H7 (cell line): ENCODE measurements around the gene ATP1A4. TPM values are rescaled to one million over a fixed set of nuclear protein-coding genes. Genes with fewer than 3 reads are reported as not detected.

Source experiments
- DNase-seq: peaks from one replicate; pipeline ENCODE4 v3.0.0; 2012
- H3K27me3 ChIP-seq: 2 replicates; pipeline ENCODE4 v1.6.0; 2011; ENCODE audit warnings: mild to moderate bottlenecking, low read length; ENCODE audit not compliant: control insufficient read depth, insufficient read depth
- H3K36me3 ChIP-seq: replicated peaks from 2 replicates; pipeline ENCODE4 v1.5.1; 2011; ENCODE audit warnings: low read length; ENCODE audit not compliant: control insufficient read depth, insufficient read depth
- H3K4me3 ChIP-seq: 2 replicates; pipeline ENCODE4 v1.5.1; 2011; ENCODE audit warnings: low read depth, mild to moderate bottlenecking, control low read depth, low read length, moderate library complexity; ENCODE audit not compliant: insufficient read depth
- total RNA-seq: library from RNA; depleted of rRNA; stranded (reverse); fragments of >200 nt; shearing (Covaris generic); gene quantifications from 2 replicates; pipeline ENCODE4 v1.2.3, GENCODE V29; 2014

ATP1A4 gene
- total RNA-seq, 1 experiment from 2014 or later, result 0.73 TPM

DNA sequence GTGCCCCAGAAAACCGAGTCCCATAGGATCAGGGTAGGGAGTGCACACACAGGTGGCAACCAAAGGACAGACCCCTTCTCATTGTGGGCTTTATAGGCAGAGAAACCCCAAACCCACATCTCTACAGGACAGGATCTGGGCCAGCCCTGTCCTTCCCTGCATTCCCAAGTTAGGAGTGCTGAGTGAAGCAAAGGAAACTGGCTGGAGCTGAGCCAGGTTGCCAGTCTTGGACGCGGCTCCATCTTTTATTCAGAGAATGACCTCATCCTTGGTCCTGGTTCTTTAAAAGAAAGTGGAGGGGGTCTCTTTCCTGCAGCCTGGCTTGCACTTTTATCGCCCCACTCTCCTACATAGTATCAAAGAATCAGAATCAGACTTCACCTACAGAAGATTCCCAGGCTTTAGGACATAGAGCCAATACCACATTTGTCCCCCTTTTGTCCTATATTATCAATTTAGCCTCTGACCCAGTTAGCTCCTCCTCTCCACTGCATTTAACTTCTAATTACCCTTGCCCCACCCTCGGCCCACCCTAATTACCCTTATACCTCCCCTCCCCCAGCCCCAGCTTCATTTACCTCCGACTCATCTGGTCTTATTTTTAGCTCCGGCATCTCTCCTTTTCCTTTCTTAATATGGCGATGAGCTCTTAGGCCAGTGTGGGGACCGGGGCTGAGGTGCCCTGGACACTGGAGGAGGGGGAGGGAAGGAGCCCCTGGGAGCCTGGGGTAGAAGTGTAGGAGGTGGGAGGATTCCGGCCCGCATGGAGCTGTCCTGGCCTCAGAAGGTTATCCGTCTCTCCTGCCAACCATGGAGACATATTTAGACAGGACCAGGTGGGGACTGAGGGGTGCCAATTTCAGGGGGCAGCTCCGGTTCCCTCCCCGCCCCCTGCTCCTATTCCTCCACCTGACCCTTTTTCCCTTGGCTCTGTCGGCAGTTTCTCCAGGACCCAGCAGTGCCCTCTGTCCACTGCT lies 38.5 kb downstream of the ATP1A4 start, which contains the start of gene CASQ1:
TSS of gene CASQ1 (plus strand) at position 927 of the 977 bp plus-strand sequence. CDS start 177 bp downstream, outside the sequence.
- no peak within 1 kb of the TSS for H3K4me3 ChIP-seq

DNA sequence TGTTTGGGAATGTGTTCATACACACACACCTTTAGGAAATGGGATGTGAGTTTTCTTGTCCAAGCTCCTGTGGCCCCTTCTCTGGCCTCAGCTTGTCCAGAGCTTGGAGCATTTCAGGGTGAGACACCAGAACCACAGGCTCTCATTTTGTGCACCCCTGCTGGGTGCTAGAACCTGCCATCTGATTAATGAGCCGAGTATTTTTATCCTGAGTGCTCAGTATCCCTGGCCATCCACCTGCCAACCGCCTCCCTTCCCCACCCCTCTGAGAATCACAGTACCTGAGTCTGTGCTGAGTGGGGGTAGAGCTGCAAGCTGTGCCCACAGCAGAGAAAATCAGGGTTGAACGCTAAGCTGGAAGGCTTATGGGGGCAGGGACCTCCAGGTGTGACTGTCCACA lies 40.4 kb downstream of the ATP1A4 start:
- no peak for DNase-seq
- Histone ChIP-seq H3K36me3 (no peaks in the 10 kb centered on the region), H3K27me3 (no peaks in the 10 kb centered on the region; the same call in 1 of the 2 replicates), H3K4me3 (no peak overlapping the region)

More for the DNA sequence above, 38.5 kb downstream of the ATP1A4 start, which contains the start of gene CASQ1:
- DNase-seq, result no peak
- no peaks in the 10 kb centered on the region for H3K36me3 ChIP-seq
- H3K27me3 ChIP-seq, result no peaks in the 10 kb centered on the region; the same call in 1 of the 2 replicates

DNA sequence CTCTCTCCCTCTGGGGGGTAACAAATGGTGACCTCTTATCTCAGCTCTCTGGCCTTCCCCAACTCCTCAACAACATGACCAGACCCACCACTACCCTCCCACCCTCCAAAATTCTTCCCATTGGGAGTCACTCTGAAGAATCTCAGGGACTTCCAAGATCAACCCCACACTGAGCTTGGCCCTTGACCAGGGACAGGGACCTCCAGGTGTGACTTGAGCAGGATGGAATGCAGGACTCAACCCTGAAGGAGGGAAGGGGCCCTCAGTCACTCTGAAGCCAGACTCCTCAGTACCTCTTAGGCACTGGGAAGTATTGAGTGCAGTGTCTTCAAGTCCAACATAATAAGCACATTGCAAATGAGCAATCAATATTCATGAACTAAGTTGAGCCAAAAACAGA lies 40.8 kb downstream of the ATP1A4 start:
- Histone ChIP-seq H3K4me3 (no peak overlapping the region), H3K36me3 (no peaks in the 10 kb centered on the region), H3K27me3 (no peaks in the 10 kb centered on the region; the same call in 1 of the 2 replicates)
- peak; percentile 15 for DNase-seq

DNA sequence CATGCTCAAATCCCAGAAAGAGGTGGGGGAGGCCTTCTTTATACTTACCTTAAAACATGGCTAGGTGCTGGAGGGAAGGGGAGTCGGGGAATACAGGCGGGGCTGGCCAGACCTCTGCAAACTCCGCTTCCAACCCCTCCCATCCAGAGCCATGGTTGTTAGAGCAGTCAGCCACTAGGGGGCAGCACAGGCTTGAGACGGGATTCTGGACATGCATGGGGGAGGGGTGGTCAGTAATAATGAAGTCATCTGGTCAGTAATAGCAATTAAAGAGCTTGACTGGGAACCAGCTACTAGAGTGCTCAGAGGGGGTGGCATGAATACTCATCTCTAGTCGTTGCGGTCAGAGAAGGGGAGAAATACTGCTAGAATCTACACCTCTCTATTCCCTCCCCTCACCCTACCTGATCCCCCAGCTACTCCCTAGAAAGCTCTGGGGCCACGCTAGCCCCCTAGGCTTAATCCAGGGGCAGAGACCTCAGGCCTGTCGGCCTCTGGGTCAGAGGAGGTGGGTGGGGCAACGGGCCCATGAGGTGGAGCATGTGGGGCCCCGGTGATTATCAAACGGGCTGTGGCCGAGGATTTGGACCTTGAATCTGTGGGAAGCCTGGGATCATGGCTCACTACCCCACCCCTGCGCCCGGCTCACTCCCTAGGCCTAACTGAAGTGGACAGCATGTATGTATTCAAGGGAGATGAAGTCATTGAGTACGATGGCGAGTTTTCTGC lies 41.9 kb downstream of the ATP1A4 start:
- Histone ChIP-seq H3K4me3 (no peak overlapping the region), H3K27me3 (no peaks in the 10 kb centered on the region; the same call in 1 of the 2 replicates), H3K36me3 (no peaks in the 10 kb centered on the region)
- peak; percentile 91 for DNase-seq

DNA sequence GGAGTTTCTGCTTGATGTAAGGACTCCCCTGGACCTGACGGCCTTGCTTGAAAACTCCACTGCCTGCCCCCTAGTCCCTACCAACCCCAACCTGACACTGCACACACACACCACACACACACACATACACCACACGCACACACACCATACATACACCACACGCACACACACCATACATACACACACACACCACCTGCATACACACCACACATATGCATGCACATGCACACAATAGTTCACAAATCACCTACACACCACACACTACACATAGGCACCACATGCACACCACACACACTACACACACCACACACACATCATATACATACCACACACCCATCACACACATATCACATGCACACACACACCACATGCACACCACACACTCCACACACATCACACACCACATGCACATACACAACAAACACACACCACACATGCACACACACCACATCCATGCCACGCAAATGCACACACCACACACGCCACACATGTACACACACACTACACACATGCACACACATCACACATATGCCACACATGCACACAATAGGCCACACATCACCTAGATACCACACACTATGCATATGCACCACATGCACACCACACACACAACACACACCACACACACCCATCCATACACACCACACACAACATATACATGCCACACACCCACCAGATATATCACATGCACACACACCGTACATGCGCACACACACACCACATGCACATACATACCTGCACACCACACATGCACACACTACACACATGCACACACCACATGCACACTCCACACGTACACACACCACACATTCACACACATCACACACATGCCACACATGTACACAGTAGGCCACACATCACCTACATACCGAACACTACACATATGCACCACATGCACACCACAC lies 42.7 kb downstream of the ATP1A4 start:
- Histone ChIP-seq H3K4me3 (no peak overlapping the region), H3K27me3 (no peaks in the 10 kb centered on the region; the same call in 1 of the 2 replicates), H3K36me3 (no peaks in the 10 kb centered on the region)
- DNase-seq, result no peak

DNA sequence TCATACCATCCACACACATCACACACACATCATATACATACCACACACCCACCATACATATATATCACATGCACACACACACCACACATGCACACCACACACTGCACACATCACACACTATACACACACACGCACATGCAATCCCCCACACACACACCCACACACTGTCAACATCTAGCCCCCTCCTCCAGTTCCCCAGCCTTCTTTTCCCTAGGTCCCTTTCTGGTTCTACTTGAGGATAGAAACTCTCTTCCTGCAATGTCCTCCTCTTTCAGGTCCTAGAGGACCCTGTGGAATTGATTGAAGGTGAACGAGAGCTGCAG lies 43.3 kb downstream of the ATP1A4 start:
- H3K27me3 ChIP-seq, result no peaks in the 10 kb centered on the region; the same call in 1 of the 2 replicates
- DNase-seq, result no peak
- H3K4me3 ChIP-seq, result no peak overlapping the region
- no peaks in the 10 kb centered on the region for H3K36me3 ChIP-seq

DNA sequence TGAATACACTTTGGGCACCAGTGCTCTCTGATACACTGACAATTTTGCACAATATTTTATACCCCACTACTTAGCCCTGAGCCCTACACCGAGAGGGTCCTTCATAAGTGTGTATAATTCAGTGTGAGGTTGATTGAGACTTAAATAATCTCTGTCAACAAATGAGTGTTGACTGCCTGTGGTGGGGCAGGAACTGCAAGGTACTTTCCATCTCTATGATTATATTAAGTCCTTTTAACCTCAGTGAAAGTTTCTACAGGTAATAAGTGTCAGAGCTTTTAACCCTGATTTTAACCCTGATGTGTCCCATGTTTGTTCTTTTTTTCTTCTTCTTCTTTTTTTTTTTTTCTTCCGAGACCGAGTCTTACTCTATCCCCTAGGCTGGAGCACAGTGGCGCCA lies 44.7 kb downstream of the ATP1A4 start:
- no peaks in the 10 kb centered on the region for H3K36me3 ChIP-seq
- H3K4me3 ChIP-seq, result no peak overlapping the region
- DNase-seq, result peak; percentile 1
- no peaks in the 10 kb centered on the region for H3K27me3 ChIP-seq

DNA sequence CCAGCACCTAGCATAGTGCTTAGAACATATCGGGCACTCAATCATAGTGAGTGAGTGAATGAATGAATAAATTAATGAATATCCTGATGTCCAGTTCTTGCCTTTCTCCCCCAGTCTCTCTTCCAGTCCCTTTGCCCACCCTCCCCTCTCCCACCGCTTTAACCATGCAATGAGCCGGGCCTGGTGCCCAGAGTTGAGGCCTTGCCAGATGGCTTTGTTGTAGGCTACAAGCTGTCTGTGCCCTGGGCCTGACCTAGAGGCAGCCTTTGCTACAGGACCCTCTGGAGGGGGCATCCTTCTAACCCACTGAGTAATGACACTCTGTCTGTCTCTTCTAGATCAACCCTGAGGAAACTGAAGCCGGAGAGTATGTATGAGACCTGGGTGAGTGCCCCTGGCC lies 45.8 kb downstream of the ATP1A4 start:
- Histone ChIP-seq H3K36me3 (no peaks in the 10 kb centered on the region), H3K27me3 (no peaks in the 10 kb centered on the region), H3K4me3 (no peak overlapping the region)
- DNase-seq, result no peak

DNA sequence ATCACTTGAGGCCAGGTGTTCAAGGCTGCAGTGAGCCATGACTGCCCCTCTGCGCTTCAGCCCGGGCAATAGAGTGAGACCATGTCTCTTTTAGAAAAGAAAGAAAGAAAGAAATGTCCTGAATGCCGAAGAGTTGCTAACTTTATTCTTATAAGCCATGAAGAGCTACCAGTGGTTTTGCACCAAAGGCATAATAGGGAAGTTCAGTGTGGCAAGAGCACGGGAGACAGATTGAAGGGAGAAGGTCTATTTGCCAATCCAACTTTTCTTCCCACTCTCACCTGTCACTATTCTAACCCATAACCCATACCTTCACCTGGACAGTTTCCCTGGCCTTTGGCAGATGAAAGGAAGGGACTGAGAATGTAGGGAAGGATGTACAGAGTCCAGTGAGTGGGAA lies 49.4 kb downstream of the ATP1A4 start:
- H3K4me3 ChIP-seq, result no peak overlapping the region
- no peak for DNase-seq
- no peaks in the 10 kb centered on the region for H3K27me3 ChIP-seq
- H3K36me3 ChIP-seq, result no peaks in the 10 kb centered on the region

DNA sequence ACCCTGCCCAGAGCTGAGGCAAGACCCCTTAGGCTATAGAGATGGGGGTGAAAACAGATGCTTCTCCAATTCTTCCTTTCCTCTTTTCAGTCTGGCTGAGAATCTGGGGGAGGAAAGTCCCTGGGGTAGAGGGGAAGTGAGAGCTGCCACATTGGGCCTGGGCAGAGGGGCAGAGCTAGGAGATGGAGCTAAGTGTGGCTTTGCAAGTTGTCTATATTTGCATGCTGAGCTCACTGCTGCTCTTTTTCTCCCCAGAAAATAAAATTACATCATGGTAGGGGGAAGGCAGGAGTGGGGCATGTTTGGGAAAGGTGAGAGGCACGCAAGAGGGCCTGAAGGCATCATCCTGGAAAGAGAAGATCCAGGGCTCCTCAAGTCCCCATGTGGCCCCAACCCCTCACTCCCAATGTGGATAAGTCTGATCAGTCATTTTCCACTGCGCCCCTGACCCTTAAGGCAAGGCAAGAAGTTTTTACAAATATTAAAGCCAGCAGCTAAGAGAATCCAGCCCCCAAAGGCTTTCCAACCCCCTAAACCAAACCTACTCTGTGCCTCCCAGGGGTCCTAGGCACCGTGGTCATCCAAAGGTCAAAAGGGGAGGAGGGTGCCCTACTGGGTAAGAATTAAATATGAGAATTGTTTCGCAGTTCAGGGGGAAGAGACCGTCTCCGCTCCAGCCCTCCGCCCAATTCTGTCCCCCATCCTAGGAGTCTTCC lies 53.3 kb downstream of the ATP1A4 start:
- Histone ChIP-seq H3K36me3 (peaks cover 11% of the 10 kb centered on the region), H3K27me3 (no peaks in the 10 kb centered on the region), H3K4me3 (peak overlapping the region; percentile 30)
- DNase-seq, result no peak

DNA sequence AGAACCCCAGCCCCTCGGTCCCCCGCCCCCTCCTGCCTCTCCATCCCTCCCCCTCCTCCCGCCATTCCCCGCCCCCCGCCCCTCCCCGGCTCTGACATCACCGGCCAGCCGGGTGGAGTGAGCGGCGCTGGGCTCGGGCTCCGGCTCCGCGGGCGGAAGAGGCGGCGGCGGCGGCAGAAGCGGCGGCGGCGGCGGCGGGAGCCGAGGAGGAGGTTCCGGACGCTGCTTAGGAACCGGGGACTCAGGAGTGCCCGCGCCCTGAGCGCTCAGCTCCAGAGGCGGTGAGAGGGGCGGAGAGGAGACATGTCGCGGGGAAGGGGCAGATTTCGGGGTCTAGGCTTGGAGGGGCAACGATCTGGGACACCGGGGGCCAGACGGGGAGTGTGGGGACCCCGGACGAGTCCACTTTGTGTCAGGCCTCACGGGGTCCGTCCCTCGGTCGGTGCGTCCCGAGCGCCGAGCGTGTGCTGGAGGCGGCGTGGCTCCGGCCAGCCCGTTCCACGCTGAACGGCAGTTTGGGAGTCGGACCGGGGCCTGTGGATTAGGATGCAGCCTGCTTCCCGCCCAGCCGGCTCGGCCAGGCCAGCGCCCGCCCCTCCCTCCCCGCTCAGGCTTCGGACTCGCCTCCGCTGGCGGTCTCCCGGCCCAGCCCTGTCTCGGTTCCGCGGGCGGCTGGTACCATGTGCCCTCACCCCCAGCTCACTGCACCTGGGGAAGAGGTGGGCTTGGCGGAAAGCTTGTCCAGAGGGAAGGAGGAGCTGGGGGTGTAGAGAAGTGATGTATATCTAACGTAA lies 54.0 kb downstream of the ATP1A4 start, which contains the start of gene PEA15:
TSS of gene PEA15 (plus strand) at position 143 of the 794 bp plus-strand sequence. CDS start 6,161 bp downstream, outside the sequence.
- no peaks in the 10 kb centered on the region for H3K27me3 ChIP-seq
- H3K4me3 ChIP-seq, result peak within 1 kb of the TSS; percentile 100
- DNase-seq, result peak; percentile 99
- H3K36me3 ChIP-seq, result peaks cover 12% of the 10 kb centered on the region

DNA sequence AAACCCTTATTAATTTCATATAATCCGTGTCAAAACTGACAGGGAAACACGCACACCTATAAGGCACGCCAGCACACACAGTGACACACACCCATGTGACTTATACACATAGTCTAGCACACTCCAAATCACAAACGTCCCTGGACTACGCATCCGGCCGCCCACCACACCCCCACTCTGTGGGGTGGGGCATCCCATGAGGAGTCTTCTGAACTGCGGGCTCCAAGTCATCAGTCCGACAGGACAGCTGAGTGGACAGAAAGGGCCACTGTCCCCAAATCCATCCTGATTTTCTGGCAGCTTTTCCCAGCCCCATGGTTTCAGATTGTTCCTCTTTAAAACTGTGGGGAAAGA lies 54.6 kb downstream of the ATP1A4 start:
- H3K36me3 ChIP-seq, result peaks cover 12% of the 10 kb centered on the region
- DNase-seq, result no peak
- peak overlapping the region; percentile 100 for H3K4me3 ChIP-seq

More for the DNA sequence above, 54.6 kb downstream of the ATP1A4 start:
- H3K27me3 ChIP-seq, result no peaks in the 10 kb centered on the region
